Measurements from ENCODE around the gene BTBD16. TPM values are rescaled to one million over a fixed set of nuclear protein-coding genes. Genes with fewer than 3 reads are reported as not detected.
A peak's percentile ranks its signal among the peaks of the same experiment; 100 is the strongest.

The BTBD16 gene
- total and polyA plus RNA-seq, 10 of the 15 experiments (the other 5 are each of a cell fraction or from before 2014, with no cell fraction given) = 0.11 TPM; not detected in 9

DNA sequence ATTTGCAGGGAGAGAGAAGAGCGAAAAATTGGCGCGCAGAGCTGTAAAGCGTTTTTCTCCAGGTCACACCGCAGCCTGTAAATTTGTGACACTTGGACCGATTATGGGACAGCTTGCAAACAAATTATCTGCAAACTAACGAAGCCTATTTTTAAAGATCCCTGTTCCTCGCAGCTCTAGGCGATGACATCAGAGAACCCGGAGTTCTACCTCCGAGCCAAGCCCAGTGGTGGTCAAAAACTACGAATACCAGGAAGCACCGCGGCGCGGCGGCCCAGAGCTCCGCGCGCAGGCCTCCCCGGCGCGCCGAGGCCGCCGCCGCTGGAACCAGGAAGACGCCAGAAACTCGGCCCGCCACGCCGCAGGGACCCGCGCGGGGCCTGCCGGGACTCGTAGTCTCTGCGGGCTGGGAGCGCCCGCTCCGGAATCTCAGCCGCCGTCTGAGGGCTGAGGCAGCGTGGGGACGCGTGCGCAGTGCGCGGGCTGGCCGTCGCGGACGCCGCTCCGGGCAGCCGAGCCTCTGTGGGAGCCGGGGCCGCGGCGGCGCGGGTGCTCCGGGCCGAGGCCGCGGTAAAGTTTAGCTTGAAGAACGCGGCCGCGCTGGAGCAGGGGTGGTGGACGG, 103.3 kb downstream of the BTBD16 start, which contains the start of gene PLEKHA1 (continued):
- TF ChIP-seq, protein P1, sequence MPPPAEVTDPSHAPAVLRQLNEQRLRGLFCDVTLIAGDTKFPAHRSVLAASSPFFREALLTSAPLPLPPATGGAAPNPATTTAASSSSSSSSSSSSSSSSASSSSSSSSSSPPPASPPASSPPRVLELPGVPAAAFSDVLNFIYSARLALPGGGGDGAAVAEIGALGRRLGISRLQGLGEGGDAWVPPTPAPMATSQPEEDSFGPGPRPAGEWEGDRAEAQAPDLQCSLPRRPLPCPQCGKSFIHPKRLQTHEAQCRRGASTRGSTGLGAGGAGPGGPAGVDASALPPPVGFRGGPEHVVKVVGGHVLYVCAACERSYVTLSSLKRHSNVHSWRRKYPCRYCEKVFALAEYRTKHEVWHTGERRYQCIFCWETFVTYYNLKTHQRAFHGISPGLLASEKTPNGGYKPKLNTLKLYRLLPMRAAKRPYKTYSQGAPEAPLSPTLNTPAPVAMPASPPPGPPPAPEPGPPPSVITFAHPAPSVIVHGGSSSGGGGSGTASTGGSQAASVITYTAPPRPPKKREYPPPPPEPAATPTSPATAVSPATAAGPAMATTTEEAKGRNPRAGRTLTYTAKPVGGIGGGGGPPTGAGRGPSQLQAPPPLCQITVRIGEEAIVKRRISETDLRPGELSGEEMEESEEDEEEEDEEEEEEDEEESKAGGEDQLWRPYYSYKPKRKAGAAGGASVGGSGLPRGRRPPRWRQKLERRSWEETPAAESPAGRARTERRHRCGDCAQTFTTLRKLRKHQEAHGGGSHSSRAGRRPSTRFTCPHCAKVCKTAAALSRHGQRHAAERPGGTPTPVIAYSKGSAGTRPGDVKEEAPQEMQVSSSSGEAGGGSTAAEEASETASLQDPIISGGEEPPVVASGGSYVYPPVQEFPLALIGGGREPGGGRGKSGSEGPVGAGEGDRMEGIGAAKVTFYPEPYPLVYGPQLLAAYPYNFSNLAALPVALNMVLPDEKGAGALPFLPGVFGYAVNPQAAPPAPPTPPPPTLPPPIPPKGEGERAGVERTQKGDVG (CRISPR knock-in tag; IDR thresholded peaks at IDR 0.05) = no peak
- TF ChIP-seq NFYA (IDR thresholded peaks at IDR 0.05; ENCODE audit: borderline replicate concordance, low read depth, low read length) (no peak), YY1 (IDR thresholded peaks at IDR 0.05; ENCODE audit: low read depth, low read length) (peak; percentile 50), ZNF384 (IDR thresholded peaks at IDR 0.05; ENCODE audit: borderline replicate concordance, low read depth, low read length) (no peak), E4F1 (IDR thresholded peaks at IDR 0.05; ENCODE audit: borderline replicate concordance, partially characterized antibody) (peak; percentile 15), YBX1 (IDR thresholded peaks at IDR 0.05) (no peak), ASH2L (IDR thresholded peaks at IDR 0.05; ENCODE audit: borderline replicate concordance, low read depth) (no peak), NRF1 (conservative IDR thresholded peaks at IDR 0.05; ENCODE audit: low read depth, low read length) (peak; percentile 38; the same call in 1 of the 2 replicates), EZH2 (IDR thresholded peaks at IDR 0.05; ENCODE audit: borderline replicate concordance, control insufficient read depth, low read depth, low read length) (no peak), RBBP5 (conservative IDR thresholded peaks at IDR 0.05) (no peak), IKZF1 (conservative IDR thresholded peaks at IDR 0.05) (peak; percentile 94), RELA (IDR thresholded peaks at IDR 0.05; ENCODE audit: borderline replicate concordance, partially characterized antibody) (no peak), POLR2AphosphoS2 (IDR thresholded peaks at IDR 0.05; ENCODE audit: low read depth, low read length) (no peak), HDAC2 (IDR thresholded peaks at IDR 0.05) (no peak), LARP7 (IDR thresholded peaks at IDR 0.05) (0 out of 2 replicates have a peak, but pooled peaks have one; percentile 49), WRNIP1 (IDR thresholded peaks at IDR 0.05; ENCODE audit: borderline replicate concordance, low read depth, low read length) (no peak), RFX5 (IDR thresholded peaks at IDR 0.05; ENCODE audit: low read depth, low read length) (no peak), TCF3 (IDR thresholded peaks at IDR 0.05; ENCODE audit: borderline replicate concordance, insufficient read depth, low read depth, low read length) (no peak), MYB (IDR thresholded peaks at IDR 0.05; ENCODE audit: borderline replicate concordance, low read depth, low read length) (no peak), MTA2 (IDR thresholded peaks at IDR 0.05; ENCODE audit: low read depth) (no peak), RCOR1 (conservative IDR thresholded peaks at IDR 0.05; ENCODE audit: low read depth, low read length) (no peak), ZNF622 (IDR thresholded peaks at IDR 0.05) (no peak), PAX5 (IDR thresholded peaks at IDR 0.05; ENCODE audit: borderline replicate concordance, low read depth, low read length) (no peak), NR2F1 (conservative IDR thresholded peaks at IDR 0.05) (no peak), ZNF207 (IDR thresholded peaks at IDR 0.05; ENCODE audit: borderline replicate concordance) (0 out of 2 replicates have a peak, but pooled peaks have one; percentile 60), NR2C1 (IDR thresholded peaks at IDR 0.05) (peak; percentile 53)
- TF ChIP-seq, protein P2, sequence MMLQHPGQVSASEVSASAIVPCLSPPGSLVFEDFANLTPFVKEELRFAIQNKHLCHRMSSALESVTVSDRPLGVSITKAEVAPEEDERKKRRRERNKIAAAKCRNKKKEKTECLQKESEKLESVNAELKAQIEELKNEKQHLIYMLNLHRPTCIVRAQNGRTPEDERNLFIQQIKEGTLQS (IDR thresholded peaks at IDR 0.05; ENCODE audit: borderline replicate concordance, extremely low read depth, low read depth, low read length) = peak; percentile 46; the same call in 1 of the 2 replicates
